Activated T-helper 1 cell treated with Interleukin-2 at 50 U/mL for 16 hours (primary cell): Measurements from ENCODE around the gene UCK2.
A peak's percentile ranks its signal among the peaks of the same experiment; 100 is the strongest.
"Not testable (repeated sequence)": the region's sequence is repeated elsewhere in the genome, so short reads cannot be mapped to it uniquely, and the experiment has no call there.

Experiments used
- DNase-seq: peaks from one replicate; pipeline ENCODE4 v3.0.0-alpha.2; 2020; ENCODE audit warnings: low read depth

Gene UCK2

DNA sequence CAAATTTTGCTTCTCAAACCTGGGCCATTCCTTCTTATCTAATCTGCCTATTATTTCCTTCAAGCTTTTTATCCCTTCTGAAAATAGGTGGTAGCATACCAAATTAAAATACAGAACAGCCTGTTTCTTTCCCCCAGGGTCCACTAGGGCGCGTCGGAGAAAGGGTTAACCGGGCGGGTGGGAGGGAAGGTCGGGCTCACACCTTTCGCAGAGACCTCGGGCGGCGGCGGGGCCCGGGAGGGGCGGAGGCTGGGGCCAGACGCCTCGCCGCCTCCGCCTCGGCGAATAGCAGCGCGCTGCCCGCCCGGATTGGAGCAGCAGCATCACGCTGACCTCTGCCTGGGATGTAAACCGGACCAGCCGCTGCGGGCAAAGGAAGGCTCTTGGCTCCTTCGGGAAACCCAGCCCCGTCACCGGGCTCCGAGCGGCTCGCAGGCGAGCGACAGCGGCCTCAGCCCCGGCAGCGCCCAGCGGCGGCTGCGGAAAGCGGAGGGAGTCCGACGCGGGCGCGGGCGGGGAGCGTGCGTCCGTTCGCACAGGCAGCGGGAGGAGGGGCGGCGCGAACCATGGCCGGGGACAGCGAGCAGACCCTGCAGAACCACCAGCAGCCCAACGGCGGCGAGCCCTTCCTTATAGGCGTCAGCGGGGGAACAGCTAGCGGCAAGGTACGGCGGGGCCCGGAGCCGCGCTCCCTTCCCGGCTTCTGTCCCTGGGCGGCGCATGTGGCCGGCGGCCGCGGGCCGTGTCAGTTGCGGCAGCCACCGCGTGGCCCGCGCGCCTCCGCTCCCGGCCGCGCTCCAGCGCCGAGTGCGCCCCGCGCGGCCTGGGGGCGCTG, at the start of gene UCK2:
TSS of gene UCK2 (plus strand) at position 347 of the 835 bp plus-strand sequence. CDS start at position 567, 220 bp downstream.
- DNase-seq = peak; percentile 25

GRCh38 chr1:165778197-165778596, 49.2 kb upstream of the UCK2 start:
- not testable (repeated sequence) for DNase-seq

- not testable (repeated sequence) for DNase-seq
Measured at GRCh38 chr1:165783519-165783918, 43.9 kb upstream of the UCK2 start.

DNA sequence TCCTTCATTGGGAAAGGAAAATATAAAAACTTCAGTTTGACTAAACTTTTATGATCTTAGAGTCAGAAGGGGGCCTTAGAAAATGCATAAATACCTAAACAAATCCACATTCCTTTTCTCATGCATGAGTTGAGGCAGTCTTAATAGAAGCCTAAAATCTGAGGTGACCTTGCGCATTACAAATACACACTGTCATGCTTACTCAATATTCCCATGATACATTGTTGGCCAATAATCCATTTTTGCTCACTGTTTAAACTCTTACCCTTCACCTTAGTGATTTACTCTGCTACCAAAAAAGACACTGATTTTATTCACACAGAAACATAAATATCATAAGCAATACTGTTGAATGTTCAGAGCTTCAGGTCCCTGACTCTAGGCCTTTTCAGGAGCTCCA, 39.7 kb upstream of the UCK2 start:
- no peak for DNase-seq

DNA sequence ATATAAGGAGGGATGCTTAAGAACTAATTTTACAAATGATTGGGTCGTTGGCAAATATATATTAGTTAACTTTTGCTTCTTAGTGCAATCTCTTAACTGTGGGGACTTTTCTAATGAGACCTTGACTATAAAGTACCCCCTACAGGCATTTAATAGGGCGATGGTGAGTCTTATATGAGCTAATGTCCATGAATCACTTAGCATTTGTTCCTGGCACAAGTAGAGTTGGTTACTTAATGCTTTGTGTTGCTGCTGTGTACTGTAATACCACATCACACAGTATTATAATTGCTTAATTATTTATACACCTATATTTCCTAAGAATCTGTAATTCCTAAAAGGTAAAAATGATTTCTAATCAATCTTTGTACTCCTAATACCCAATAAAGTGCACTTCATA, 33.5 kb upstream of the UCK2 start:
- DNase-seq = no peak

DNA sequence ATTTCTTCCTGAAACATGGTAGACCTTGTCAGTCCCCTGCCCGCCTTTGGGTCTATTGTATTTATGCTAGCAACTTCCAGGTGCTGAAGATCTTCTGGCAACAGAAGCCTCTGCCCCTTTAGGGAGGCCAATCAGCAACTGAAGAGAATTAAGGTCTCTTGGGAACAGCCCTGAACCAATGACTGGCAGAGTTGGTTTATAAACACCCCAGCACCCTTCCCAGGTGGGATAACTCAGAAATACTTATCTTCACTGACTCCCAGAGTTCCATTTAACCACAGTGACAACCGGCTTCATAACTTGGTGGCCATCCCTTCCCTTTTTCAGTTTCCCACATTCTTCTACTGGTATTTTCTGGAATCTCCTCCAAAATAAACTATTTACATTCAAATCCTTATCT, 31.5 kb upstream of the UCK2 start:
- no peak for DNase-seq

DNA sequence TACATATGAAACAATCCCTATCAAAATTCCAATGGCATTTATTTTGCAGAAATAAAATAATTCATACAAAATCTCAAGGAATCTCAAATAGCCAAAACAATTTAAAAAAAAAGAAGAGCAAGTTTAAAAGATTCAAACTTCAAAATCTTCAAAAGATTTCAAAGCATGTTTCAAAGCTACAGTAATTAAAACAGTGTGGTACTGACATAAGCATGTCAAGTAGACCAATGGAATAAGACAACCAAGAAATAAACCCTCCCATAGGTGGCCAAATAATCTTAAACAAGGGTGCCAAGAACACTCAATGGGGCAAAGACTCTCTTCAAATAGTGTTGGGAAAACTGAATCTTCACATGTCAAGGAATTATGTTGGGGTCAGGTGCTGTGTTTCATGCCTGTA, 28.0 kb upstream of the UCK2 start:
- DNase-seq = no peak

GRCh38 chr1:165804513-165804912, 22.9 kb upstream of the UCK2 start:
- DNase-seq = not testable (repeated sequence)

- no peak for DNase-seq
Measured at GRCh38 chr1:165807613-165808012, 19.8 kb upstream of the UCK2 start.

DNA sequence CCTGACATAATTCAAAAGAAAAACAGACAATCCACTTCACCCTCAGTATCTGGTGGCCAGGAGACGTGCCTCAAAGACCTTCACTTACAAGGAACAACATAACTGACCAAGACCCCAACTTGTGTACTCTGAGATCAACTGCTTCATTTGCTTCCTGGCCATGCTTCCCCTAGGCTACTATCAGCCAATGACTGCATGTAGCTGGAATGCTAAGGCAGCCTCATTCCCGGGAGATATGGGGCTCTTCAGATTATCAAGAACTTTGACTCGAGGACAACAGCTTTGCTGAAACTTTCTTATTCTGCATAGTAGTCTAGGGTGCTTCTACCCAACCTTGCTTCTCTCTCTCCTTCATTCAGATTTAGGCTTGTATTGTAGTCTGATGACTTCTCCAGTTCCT, 11.7 kb upstream of the UCK2 start:
- DNase-seq = no peak

- DNase-seq = no peak
Measured at GRCh38 chr1:165816157-165816556, 11.3 kb upstream of the UCK2 start.

DNA sequence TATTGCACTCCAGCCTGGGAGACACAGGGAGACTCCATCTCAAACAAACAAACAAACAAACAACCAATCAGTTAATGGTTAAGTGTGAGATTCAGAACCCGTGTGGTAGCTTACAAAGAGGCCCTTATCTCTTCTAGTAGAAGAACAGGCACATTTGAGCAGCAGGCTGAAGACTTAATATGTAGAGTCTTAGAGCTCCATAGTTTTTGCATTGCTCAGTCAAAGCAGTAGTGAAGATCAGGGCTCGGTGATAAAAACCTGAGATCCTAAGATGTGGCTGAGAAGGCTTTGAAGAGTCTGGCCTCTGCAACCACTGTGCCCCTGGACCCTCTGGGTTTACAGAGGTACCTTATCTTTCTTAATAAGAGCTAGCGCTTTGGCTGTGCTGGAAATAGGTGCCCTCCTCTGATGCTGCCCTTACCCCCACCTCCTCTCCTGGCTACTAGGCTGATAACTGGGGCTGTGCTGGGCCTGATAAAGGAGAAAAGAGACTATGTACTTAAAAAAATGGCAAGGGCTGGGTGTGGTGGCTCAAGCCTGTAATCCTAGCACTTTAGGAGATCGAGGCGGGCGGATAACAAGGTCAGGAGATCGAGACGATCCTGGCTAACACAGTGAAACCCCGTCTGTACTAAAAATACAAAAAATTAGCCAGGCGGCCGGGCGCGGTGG, 10.5 kb upstream of the UCK2 start:
- no peak for DNase-seq

DNA sequence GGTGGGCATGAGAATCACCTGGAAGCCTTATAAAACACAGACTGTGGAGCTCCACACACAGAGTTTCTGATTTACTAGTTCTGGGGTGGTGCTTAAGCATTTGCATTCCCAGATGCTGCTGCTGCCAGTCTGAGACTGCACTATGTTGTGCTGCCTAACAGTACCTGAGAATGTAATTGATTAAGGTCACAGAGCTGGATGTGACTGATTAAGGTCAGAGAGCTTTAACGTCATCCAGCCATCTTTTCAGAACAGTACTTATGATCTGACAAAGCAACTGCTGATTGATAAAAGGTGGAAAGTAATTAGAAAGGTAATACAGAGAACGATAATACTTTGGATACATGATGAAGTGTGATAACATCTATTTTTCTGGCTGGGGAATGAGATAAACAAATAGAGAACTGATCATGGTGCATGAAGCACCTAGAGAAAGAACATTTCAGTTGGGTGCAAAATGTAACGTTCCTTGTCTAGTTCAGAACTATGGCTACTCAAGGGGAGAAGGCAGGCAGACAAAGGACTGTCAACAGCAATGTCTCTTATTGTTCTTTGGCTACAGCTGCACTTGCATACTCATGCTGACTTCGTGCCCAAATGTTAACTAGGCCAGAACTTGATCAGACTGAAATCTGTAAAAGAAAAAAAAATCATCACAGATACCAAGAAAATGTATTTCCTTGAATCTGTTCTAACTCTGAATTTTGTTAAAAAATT, 3.7 kb upstream of the UCK2 start:
- no peak for DNase-seq

DNA sequence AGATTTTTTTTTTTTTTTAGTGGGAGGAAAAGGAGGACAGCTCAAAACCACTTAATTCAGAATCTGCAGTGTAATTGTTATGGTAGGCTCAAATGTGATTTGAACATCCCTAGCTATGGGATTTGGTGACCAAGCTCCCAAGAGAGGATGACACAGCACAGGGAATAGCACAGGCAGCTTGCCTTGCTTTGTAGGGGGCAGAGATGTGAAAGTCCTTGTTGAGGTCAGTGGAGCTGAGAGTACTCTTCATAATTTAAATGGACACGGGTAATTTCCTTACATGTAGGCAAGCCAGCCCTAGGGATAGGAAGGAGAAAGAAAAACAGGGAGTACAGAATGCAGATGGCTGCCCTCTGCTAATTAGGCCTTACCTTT, 3.2 kb upstream of the UCK2 start:
- no peak for DNase-seq

DNA sequence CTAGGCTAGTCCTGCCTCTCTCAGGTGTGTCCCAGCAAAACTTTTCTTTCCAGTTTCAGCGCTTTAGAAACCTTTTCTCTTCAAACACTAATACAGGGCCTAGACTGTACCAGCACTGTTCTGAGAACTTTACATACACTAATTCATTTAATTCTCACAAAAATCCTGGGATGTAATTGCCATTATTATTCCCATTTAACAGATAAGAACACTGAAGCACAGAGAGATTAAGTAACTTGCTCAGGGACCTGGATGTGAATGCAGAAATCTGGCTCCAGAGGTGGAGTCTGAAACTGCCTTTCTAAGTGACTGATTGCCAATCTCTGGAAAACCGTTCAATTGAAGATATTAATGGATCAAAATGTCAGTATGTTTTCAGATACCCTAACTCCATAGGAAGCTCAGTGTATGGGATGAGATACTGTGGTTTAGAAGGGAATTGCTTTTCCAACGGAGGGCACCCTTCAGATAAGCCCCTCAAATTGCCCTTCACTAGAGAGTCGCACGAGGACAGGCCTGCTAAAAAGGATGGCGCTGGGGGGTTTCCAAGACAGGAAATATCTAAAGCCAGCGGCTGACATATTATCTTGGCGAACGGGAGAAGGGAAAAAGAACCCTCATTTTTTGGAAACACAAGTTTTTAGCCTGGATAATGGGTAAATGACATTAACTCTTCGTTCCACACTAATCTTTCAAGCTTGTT, 698 bp upstream of the UCK2 start:
- no peak for DNase-seq

DNA sequence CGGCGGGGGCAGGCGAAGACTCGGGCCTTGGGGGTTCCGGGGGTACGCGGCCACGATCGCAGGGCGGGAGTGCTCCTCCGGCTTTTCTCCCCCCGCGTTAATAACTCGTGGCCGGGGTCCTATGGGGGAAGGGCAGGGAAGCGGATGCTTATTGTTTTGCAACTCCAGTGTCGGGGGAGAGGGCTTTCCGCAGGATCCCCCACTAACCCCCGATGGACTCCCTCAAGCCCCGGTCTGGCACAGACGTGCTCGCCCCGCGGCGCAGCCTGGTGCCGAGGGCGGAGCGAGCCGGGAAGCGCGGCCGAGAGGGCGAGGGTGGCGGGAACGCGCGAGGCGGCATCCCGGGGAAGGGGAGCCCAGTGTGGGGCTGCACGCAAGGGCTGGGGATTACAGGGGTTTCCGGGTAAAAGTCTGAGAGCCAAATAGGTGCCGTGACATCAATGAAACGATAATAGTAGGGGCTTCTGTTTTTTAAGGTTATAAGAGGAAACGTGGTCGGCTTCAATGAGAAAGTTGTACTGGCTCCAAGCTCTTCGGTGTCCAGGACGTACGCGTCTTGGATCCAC, 772 bp downstream of the UCK2 start:
- DNase-seq = peak; percentile 9

GRCh38 chr1:165828669-165829329, 1.4 kb downstream of the UCK2 start:
- no peak for DNase-seq

DNA sequence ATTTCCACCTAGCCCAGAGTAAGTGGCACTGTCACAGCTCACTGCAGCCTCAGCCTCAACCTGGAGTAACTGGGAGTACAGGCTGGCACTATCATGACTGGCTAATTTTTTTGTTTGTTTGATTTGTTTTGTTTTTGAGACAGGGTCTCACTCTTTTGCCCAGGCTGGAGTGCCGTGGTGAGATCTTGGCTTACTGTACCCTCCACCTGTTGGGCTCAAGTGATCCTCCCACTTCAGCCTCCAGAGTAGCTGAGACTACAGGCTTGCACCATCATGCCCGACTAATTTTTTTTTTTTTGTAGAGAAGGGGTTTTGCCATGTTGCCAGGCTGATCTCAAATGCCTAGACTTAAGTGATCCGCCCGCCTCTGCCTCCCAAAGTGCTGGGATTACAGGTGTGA, 2.5 kb downstream of the UCK2 start:
- DNase-seq = no peak

DNA sequence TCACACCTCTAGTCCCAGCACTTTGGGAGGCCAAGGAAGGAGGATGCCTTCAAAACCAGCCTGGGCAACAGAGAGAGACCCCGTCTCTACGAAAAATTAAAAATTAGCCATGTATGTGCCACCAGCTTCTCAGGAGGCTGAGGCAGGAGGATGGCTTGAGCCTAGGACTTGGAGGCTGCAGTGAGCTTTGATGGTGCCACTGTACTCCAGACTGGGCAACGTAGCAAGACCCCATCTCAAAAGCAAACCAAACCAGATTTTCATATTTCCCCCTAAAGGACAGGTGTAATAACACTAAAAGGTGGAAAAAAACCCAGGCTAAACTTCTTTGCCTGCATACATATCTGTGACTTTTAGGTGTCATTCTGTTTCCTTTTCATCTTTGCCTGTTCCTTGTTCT, 3.7 kb downstream of the UCK2 start:
- DNase-seq = no peak

GRCh38 chr1:165832902-165833301, 5.5 kb downstream of the UCK2 start:
- DNase-seq = no peak

GRCh38 chr1:165833358-165833757, 5.9 kb downstream of the UCK2 start:
- no peak for DNase-seq
